T-cell (primary cell): ENCODE measurements around the gene DLG2. TPM values are rescaled to one million over a fixed set of nuclear protein-coding genes. Genes with fewer than 3 reads are reported as not detected.

ENCODE experiments used
- ATAC-seq, 4 experiments: fragments of 200-7000 bp in 3 of 4; fragments of 150-1000 bp in 1 of 4; cut with Tn5 transposase; replicated peaks in 1 of 4; 1 replicate in 3 of 4; 2 replicates in 1 of 4; pipeline ENCODE4 v1.10.0; 2021; ENCODE audit warnings: moderate library complexity in 3 of 4, mild to moderate bottlenecking in 2 of 4, moderate number of reproducible peaks in 1 of 4
- CTCF ChIA-PET, 2 donors: fragments of 300-600 bp; sonication (Branson Sonifier 250); formaldehyde crosslinking; loops; one replicate each; lab custom pipeline; 2022; ENCODE audit warnings: antibody characterized with exemption in 2 of 2; lab: Charles Lee
- POLR2A ChIA-PET, 2 donors: fragments of 300-600 bp; sonication (Branson Sonifier 250); formaldehyde crosslinking; loops; one replicate each; lab custom pipeline; 2022; ENCODE audit warnings: antibody characterized with exemption in 2 of 2; lab: Charles Lee
- DNase-seq, 35 experiments: peaks; one replicate each; pipeline versions ENCODE4 v3.0.0 to v3.0.0-alpha.2; 2013 to 2023
- H3K27ac ChIP-seq: one replicate; pipeline ENCODE4 v1.5.1; 2013; ENCODE audit warnings: low read length
- H3K27me3 ChIP-seq, 2 experiments: replicated peaks in 1 of 2; 1 replicate in 1 of 2; 2 replicates in 1 of 2; pipeline versions ENCODE4 v1.6.1 to v1.7.0; 2013; ENCODE audit warnings: low read length in 1 of 2, mixed read lengths in 1 of 2; ENCODE audit not compliant: control insufficient read depth in 2 of 2, insufficient read depth in 2 of 2; ENCODE audit errors: extremely low read depth in 1 of 2
- H3K36me3 ChIP-seq, 2 donors: 1 replicate in 1 of 2; 2 replicates in 1 of 2; pipeline versions ENCODE4 v1.6.1 to v1.7.0; 2013; ENCODE audit warnings: low read length in 1 of 2; ENCODE audit not compliant: control insufficient read depth in 2 of 2, insufficient read depth in 1 of 2; ENCODE audit errors: extremely low read depth in 1 of 2
- H3K4me1 ChIP-seq, 2 experiments: 1 replicate in 1 of 2; 2 replicates in 1 of 2; pipeline versions ENCODE4 v1.6.1 to v1.7.0; 2013; ENCODE audit warnings: low read length in 2 of 2, mixed read lengths in 1 of 2; ENCODE audit not compliant: insufficient read depth in 2 of 2, control insufficient read depth in 1 of 2; ENCODE audit errors: extremely low read depth in 1 of 2
- H3K4me3 ChIP-seq, 2 donors: 1 replicate in 1 of 2; 2 replicates in 1 of 2; pipeline versions ENCODE4 v1.5.1 to v1.7.0; 2013; ENCODE audit warnings: mild to moderate bottlenecking in 2 of 2, low read length in 1 of 2, moderate library complexity in 1 of 2; ENCODE audit not compliant: control insufficient read depth in 1 of 2; ENCODE audit errors: extremely low read depth in 1 of 2
- H3K9me3 ChIP-seq: 2 replicates; pipeline ENCODE4 v1.7.0; 2013
- H3K27ac Mint-ChIP-seq, 2 donors: one replicate each; pipeline ENCODE4 v1.8.0; 2020 to 2021; ENCODE audit warnings: mild to moderate bottlenecking in 2 of 2, mixed read lengths in 2 of 2
- H3K27me3 Mint-ChIP-seq, 2 donors: one replicate each; pipeline ENCODE4 v1.8.0; 2021 to 2022; ENCODE audit warnings: mixed read lengths in 2 of 2
- H3K36me3 Mint-ChIP-seq: one replicate; pipeline ENCODE4 v1.8.0; 2021; ENCODE audit warnings: mixed read lengths
- H3K4me1 Mint-ChIP-seq, 3 donors: one replicate each; pipeline ENCODE4 v1.8.0; 2020 to 2022; ENCODE audit warnings: mixed read lengths in 3 of 3, mild to moderate bottlenecking in 1 of 3
- H3K4me3 Mint-ChIP-seq, 3 donors: one replicate each; pipeline ENCODE4 v1.8.0; 2020 to 2022; ENCODE audit warnings: mild to moderate bottlenecking in 3 of 3, mixed read lengths in 3 of 3, moderate library complexity in 3 of 3
- H3K9me3 Mint-ChIP-seq, 3 donors: one replicate each; pipeline ENCODE4 v1.8.0; 2020 to 2022; ENCODE audit warnings: mixed read lengths in 3 of 3
- WGBS: methylation state at CpG from one replicate; pipeline ENCODE4 v1.1.5; 2013; ENCODE audit warnings: missing lambda C conversion rate; ENCODE audit not compliant: insufficient coverage; 5-methylcytosine and 5-hydroxymethylcytosine counted together
- total RNA-seq, 35 experiments: library from RNA in 6 of 35; stranded (reverse) in 6 of 35; fragments of 120-200 nt in 1 of 35; gene quantifications; one replicate each; pipeline versions ENCODE4 v1.2.1 to v1.2.4 and lab custom pipeline; 2013 to 2026

Gene DLG2
- total RNA-seq, 5 donors from 2014 or later (not counting 1 experiment from before 2014, with no cell fraction given): 2.3 to 4.1 (median 2.9) TPM

DNA sequence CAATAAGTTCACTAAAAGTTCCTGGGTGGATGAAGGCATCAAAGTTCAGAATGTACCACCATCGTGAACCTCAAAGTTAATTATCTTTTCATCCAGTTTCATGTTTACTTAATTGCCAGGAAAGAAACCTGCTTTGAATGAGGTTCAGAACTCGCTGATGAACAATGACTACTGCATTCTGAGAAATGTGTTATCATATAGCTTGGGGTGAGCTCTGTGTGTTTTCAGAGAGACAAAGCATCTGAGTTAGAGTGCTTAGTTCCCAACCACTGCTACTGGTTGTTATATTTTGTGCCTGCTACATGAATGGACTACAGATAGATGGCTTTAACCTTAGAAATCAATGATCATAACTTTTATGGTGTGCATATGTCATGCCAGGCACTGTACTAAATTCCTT is 1131.0 kb downstream of the DLG2 start:
- H3K27ac ChIP-seq: no peak overlapping the region
- DNase-seq (no peak), ATAC-seq (no peak)
- peaks cover 4 to 14% (median 6%) of the 10 kb centered on the region in 3 donors for H3K9me3 Mint-ChIP-seq
- POLR2A ChIA-PET: no interaction called here
- H3K4me1 ChIP-seq: no peaks in the 10 kb centered on the region
- H3K9me3 ChIP-seq: no peaks in the 10 kb centered on the region
- no CpG with 5 or more reads among the region's 2 CpGs for WGBS
- H3K4me3 Mint-ChIP-seq: no peak overlapping the region
- H3K4me1 Mint-ChIP-seq: no peaks in the 10 kb centered on the region
- H3K4me3 ChIP-seq: no peak overlapping the region
- H3K36me3 ChIP-seq: no peaks in the 10 kb centered on the region
- no peak overlapping the region for H3K27ac Mint-ChIP-seq
- no peaks in the 10 kb centered on the region for H3K27me3 ChIP-seq
- no peaks in the 10 kb centered on the region for H3K27me3 Mint-ChIP-seq
- no peaks in the 10 kb centered on the region for H3K36me3 Mint-ChIP-seq
- CTCF ChIA-PET: interaction anchor here in 1 of 2 donors (0.6 kb wide), 1 partner anchor 78 kb away, joined by 3 read pairs; no protein-coding TSS in a partner anchor

DNA sequence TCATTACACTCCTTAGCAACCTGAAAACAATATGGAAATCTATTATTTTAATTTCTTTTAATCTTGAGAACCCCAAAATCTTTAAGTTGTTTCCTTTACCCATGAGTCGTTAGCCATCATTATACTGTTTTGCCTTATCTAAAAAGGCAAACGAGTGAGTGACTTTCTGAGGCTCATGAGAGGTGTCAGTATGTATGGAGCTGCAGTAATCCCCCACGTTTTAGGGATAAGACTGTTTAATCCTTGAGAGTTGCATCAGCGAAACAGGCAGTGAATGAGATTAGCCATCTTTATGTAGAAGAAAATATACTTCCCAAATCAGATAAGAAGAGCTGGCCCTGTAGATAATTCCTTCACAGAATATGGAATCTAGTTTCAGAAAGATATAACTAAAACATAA is 1147.0 kb downstream of the DLG2 start:
- POLR2A ChIA-PET: no interaction called here
- H3K9me3 ChIP-seq: no peaks in the 10 kb centered on the region
- Mint-ChIP-seq H3K36me3 (no peaks in the 10 kb centered on the region), H3K9me3 (peaks cover 15 to 21% (median 18%) of the 10 kb centered on the region in 3 donors), H3K27ac (no peak overlapping the region), H3K4me1 (no peaks in the 10 kb centered on the region), H3K27me3 (no peaks in the 10 kb centered on the region), H3K4me3 (no peak overlapping the region)
- H3K4me3 ChIP-seq: no peak overlapping the region
- WGBS: no CpG with 5 or more reads among the region's 4 CpGs
- no peak overlapping the region for H3K27ac ChIP-seq
- H3K27me3 ChIP-seq: no peaks in the 10 kb centered on the region
- no peaks in the 10 kb centered on the region for H3K4me1 ChIP-seq
- ATAC-seq (no peak), DNase-seq (no peak)
- H3K36me3 ChIP-seq: no peaks in the 10 kb centered on the region
- CTCF ChIA-PET: no interaction called here

DNA sequence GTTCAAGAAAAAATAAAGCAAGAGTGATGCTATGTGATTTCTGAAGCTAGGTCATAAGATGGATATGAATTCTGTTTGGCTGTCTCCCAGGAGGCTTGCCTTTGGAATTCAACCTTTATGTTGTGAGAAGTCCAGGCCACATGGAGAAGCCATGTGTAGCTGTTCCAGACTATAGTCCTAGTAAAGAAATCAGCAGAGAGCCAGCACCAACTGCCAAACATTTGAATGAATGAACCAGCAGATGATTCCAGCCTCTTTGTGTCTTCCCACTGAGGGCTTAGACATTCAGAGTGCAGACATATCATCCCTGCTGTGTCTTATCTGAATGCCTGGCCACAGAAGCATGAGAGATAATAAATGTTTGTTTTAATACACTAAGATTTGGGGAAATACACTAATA is 1150.6 kb downstream of the DLG2 start:
- no peaks in the 10 kb centered on the region for H3K36me3 Mint-ChIP-seq
- Histone ChIP-seq H3K27me3 (no peaks in the 10 kb centered on the region), H3K9me3 (no peaks in the 10 kb centered on the region), H3K4me3 (no peak overlapping the region), H3K27ac (no peak overlapping the region), H3K36me3 (no peaks in the 10 kb centered on the region), H3K4me1 (no peaks in the 10 kb centered on the region)
- no peak overlapping the region for H3K4me3 Mint-ChIP-seq
- ATAC-seq: no peak
- CTCF ChIA-PET: no interaction called here
- H3K27me3 Mint-ChIP-seq: no peaks in the 10 kb centered on the region
- peaks cover 12 to 20% (median 14%) of the 10 kb centered on the region in 3 donors for H3K9me3 Mint-ChIP-seq
- H3K27ac Mint-ChIP-seq: no peak overlapping the region
- POLR2A ChIA-PET: no interaction called here
- H3K4me1 Mint-ChIP-seq: no peaks in the 10 kb centered on the region
- DNase-seq: no peak

DNA sequence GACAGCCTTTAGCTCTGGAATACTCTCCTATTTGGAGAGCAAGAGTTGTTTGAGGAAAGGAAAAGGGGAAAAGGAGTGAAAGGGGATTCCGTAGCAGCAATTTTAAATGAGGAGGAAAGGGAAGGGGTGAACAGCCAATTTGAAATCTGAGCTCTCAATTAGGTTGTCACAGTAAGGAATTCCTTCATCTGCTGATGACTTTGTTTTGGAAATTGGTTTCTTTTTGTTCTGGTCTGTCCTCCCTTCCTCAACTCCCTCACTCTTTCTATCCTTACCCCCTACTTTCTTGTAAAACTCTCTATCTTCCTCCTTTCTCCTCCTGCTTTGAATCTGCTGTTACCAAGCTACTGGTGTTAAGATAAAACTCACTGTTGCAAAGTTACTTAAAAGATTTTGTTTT is 1155.6 kb downstream of the DLG2 start:
- no peaks in the 10 kb centered on the region for H3K36me3 Mint-ChIP-seq
- WGBS: 80% methylated on average over 1 of the region's 1 CpG
- H3K4me1 Mint-ChIP-seq: no peaks in the 10 kb centered on the region
- H3K27ac Mint-ChIP-seq: no peak overlapping the region
- no peak for DNase-seq
- ATAC-seq: no peak
- no peaks in the 10 kb centered on the region for H3K27me3 Mint-ChIP-seq
- ChIA-PET CTCF (no interaction called here), POLR2A (no interaction called here)
- no peaks in the 10 kb centered on the region for H3K4me1 ChIP-seq
- no peaks in the 10 kb centered on the region for H3K9me3 ChIP-seq
- H3K9me3 Mint-ChIP-seq: peaks cover 3 to 25% (median 10%) of the 10 kb centered on the region in 3 donors
- H3K36me3 ChIP-seq: no peaks in the 10 kb centered on the region
- no peak overlapping the region for H3K4me3 Mint-ChIP-seq
- no peak overlapping the region for H3K27ac ChIP-seq
- H3K27me3 ChIP-seq: no peaks in the 10 kb centered on the region
- no peak overlapping the region for H3K4me3 ChIP-seq

DNA sequence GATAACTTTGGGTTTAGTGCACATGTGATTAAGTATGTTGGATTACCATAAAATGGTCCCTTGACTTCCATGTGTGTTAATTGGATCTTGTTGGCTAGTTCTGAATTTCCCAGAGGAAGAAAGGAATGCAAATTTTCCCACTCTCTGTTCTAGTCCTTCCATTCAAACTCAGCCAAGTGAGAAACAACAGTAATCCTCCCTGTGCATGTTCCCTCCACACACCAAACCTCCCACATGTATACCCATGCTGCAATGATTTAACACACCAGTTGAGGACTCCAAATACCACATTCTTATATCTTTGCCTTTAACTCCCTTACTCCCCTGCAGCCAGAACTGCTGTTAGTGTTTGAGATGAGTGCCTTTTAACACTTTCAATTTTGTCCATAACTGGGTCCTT is 1158.9 kb downstream of the DLG2 start:
- no peak overlapping the region for H3K4me3 Mint-ChIP-seq
- H3K9me3 ChIP-seq: no peaks in the 10 kb centered on the region
- CTCF ChIA-PET: no interaction called here
- H3K9me3 Mint-ChIP-seq: peaks cover 3 to 18% (median 9%) of the 10 kb centered on the region in 3 donors
- H3K36me3 Mint-ChIP-seq: no peaks in the 10 kb centered on the region
- no peaks in the 10 kb centered on the region for H3K36me3 ChIP-seq
- DNase-seq: no peak
- H3K4me1 Mint-ChIP-seq: no peaks in the 10 kb centered on the region
- POLR2A ChIA-PET: no interaction called here
- no peaks in the 10 kb centered on the region for H3K27me3 Mint-ChIP-seq
- no peak for ATAC-seq
- no peak overlapping the region for H3K4me3 ChIP-seq
- H3K27ac Mint-ChIP-seq: no peak overlapping the region
- no peak overlapping the region for H3K27ac ChIP-seq
- no peaks in the 10 kb centered on the region for H3K4me1 ChIP-seq
- no peaks in the 10 kb centered on the region for H3K27me3 ChIP-seq

DNA sequence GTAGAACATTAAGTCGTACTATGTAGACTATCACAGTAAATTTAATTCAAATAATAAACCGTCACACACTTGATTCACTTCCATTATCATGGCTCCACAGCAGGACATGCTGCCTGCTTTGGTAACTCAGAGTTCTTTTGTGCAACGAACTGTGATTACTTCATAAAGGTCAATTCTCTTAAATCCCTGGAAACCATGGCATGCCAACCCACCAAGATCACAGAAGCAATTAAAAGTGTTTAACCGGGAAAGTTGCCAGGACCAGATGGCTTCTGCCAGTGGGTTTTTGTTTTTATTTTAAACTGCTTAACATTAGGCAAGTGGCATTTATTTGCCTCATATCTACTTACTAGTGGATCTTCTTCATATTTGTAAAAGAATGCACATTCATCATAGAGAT is 1162.1 kb downstream of the DLG2 start:
- H3K4me1 ChIP-seq: no peaks in the 10 kb centered on the region
- ChIA-PET CTCF (no interaction called here), POLR2A (no interaction called here)
- no peaks in the 10 kb centered on the region for H3K4me1 Mint-ChIP-seq
- H3K27me3 Mint-ChIP-seq: no peaks in the 10 kb centered on the region
- no peaks in the 10 kb centered on the region for H3K36me3 Mint-ChIP-seq
- no peaks in the 10 kb centered on the region for H3K27me3 ChIP-seq
- no peaks in the 10 kb centered on the region for H3K36me3 ChIP-seq
- ATAC-seq: no peak
- no peak overlapping the region for H3K4me3 ChIP-seq
- no peak overlapping the region for H3K27ac ChIP-seq
- no CpG with 5 or more reads among the region's 4 CpGs for WGBS
- H3K9me3 Mint-ChIP-seq: peaks cover 4 to 15% (median 11%) of the 10 kb centered on the region in 3 donors
- no peak for DNase-seq
- H3K4me3 Mint-ChIP-seq: no peak overlapping the region
- no peak overlapping the region for H3K27ac Mint-ChIP-seq
- no peaks in the 10 kb centered on the region for H3K9me3 ChIP-seq

DNA sequence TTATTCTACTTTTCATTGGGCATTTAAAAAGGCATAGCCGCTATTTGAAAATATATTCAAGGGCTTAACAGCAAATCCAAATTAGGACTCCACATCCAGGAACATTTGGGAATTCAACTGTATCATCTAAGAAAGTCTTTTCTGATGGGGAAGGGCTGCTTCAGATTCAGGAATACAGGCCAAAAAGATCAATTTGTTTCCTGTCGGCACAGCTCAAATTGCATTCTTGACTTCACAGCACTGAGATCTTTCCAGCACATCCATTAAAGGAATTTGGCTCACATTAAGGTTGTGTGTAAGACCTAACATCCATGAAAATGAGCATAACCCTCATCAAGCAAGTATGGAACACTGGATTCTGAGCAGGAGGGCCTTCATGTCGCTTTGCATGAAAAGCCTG is 1171.5 kb downstream of the DLG2 start:
- Histone ChIP-seq H3K27ac (no peak overlapping the region), H3K36me3 (no peaks in the 10 kb centered on the region), H3K4me3 (no peak overlapping the region), H3K4me1 (no peaks in the 10 kb centered on the region), H3K9me3 (no peaks in the 10 kb centered on the region), H3K27me3 (no peaks in the 10 kb centered on the region)
- Mint-ChIP-seq H3K4me3 (no peak overlapping the region), H3K27ac (no peak overlapping the region), H3K4me1 (no peaks in the 10 kb centered on the region), H3K36me3 (no peaks in the 10 kb centered on the region), H3K27me3 (no peaks in the 10 kb centered on the region), H3K9me3 (peaks cover 12 to 18% (median 12%) of the 10 kb centered on the region in 3 donors)
- POLR2A ChIA-PET: no interaction called here
- no peak for DNase-seq
- CTCF ChIA-PET: no interaction called here
- no peak for ATAC-seq
- no CpG with 5 or more reads among the region's 3 CpGs for WGBS
